Bronchial epithelial cell (primary cell): ENCODE measurements around the gene MARCHF3. TPM values are rescaled to one million over a fixed set of nuclear protein-coding genes. Genes with fewer than 3 reads are reported as not detected.

Source experiments
- DNase-seq: peaks from one replicate; pipeline ENCODE4 v3.0.0-alpha.2; 2010; ENCODE audit warnings: low read depth
- FAIRE-seq: peaks from 2 replicates; lab custom pipeline; 2011; peaks lifted over from hg19 to GRCh38; lab: Jason Lieb, UNC
- H3K27me3 ChIP-seq: 2 replicates; pipeline ENCODE4 v1.5.1; 2011; ENCODE audit warnings: low read length; ENCODE audit not compliant: control insufficient read depth, insufficient read depth
- H3K36me3 ChIP-seq: 2 replicates; pipeline ENCODE4 v1.5.1; 2011; ENCODE audit warnings: low read length; ENCODE audit not compliant: control insufficient read depth, insufficient read depth
- H3K4me3 ChIP-seq: 2 replicates; pipeline ENCODE4 v1.5.1; 2011; ENCODE audit warnings: mild to moderate bottlenecking, low read depth, low read length, control low read depth
- total RNA-seq: library from RNA; depleted of rRNA; stranded (reverse); fragments of >200 nt; gene quantifications from 2 replicates; pipeline ENCODE4 v1.2.1, GENCODE V29; 2014
- TF ChIP-seq, protein P1 (sequence below): IDR thresholded peaks from 2 replicates; pipeline ENCODE4 v1.5.1; 2011; ENCODE audit warnings: mild to moderate bottlenecking, moderate library complexity, low read length, control low read depth, inconsistent platforms; ENCODE audit not compliant: insufficient read depth, severe bottlenecking

The MARCHF3 gene
- total RNA-seq, 1 donor from 2014 or later: 1.6 TPM

DNA sequence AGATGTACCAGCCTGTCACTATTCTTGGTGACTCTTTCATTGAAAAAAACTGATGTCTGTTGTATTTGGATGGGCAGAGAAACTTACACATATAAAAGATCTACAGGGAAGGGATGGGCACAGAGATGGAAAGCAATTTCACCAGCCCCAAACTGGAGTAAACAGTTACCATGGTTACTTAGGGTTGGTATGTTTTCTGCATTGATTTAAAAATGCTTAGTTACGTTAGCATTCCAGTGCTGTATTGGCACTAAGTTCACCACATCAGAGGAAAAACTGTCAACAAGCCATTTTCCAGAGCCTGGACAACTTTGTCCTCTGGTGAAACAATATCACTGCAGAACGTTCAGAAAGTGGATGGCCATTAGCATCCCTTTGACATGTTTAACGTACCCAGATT is 28.0 kb downstream of the MARCHF3 start:
- Histone ChIP-seq H3K4me3 (no peak overlapping the region), H3K36me3 (no peaks in the 10 kb centered on the region), H3K27me3 (no peaks in the 10 kb centered on the region)
- FAIRE-seq (no peak), DNase-seq (no peak)
- TF ChIP-seq, protein P1, sequence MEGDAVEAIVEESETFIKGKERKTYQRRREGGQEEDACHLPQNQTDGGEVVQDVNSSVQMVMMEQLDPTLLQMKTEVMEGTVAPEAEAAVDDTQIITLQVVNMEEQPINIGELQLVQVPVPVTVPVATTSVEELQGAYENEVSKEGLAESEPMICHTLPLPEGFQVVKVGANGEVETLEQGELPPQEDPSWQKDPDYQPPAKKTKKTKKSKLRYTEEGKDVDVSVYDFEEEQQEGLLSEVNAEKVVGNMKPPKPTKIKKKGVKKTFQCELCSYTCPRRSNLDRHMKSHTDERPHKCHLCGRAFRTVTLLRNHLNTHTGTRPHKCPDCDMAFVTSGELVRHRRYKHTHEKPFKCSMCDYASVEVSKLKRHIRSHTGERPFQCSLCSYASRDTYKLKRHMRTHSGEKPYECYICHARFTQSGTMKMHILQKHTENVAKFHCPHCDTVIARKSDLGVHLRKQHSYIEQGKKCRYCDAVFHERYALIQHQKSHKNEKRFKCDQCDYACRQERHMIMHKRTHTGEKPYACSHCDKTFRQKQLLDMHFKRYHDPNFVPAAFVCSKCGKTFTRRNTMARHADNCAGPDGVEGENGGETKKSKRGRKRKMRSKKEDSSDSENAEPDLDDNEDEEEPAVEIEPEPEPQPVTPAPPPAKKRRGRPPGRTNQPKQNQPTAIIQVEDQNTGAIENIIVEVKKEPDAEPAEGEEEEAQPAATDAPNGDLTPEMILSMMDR: no peak

DNA sequence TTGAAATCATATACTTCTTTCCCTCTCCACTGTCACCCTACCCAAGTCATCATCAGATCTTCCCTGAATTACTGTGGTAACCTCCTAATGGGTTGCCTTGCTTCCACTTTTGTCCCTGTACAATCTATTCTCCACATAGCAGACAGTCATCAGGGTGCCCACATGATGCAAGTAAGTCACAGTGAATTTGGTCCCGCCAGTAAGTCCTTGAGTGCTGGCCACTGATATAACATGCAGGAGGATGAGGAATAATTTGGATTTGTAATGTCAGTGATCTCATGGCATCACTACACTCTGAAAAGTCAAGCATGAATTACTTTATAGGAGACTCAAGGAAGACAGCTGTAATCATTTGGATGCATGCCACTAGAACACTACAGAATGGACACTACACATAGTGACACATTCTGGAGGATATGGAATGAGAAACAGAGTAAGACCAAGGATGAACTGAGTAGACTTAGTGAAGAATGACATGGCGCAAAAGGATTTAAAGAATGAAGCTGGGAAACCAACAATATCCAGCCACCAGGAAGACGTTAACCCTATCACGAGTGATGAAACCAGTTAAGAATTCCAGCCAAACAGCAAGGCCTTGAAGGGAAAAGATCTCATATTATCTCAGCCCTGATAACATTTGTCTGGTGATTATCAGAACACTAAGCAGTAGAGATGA is 28.6 kb downstream of the MARCHF3 start:
- no peak overlapping the region for H3K4me3 ChIP-seq
- TF ChIP-seq, protein P1: no peak
- DNase-seq (no peak), FAIRE-seq (no peak)
- no peaks in the 10 kb centered on the region for H3K36me3 ChIP-seq
- peaks cover 2% of the 10 kb centered on the region for H3K27me3 ChIP-seq

DNA sequence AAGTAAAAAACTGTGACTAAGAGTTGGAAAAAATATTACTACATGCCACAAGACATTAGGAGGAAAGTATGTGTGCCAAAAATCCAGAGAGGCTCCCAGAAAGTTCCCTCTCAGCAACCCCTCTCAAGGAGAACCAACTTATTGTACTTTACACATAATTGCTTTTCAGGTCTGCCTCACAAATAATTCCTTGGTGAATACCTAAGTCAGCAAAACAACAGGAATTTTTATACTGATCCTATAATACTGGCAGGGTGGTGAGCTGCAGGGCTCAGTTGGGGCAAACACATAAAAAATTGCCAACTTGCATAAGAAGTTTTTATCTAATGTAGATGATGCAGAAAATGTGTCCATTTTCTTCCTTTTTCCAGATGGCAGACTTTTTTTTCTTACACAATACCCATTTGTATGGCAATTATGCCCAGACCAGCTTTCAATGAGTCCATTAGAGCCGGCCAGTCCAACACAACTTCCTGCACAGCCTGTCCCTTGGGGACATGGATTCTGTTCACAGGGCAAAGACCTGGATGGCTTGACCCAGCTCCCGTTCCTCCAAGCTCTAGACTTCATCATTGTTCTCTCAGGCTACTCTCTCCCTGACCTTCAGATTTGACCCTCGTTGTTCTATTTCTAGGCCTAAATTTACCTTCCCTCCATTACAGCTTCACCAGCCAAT is 31.3 kb downstream of the MARCHF3 start:
- no peak for FAIRE-seq
- Histone ChIP-seq H3K4me3 (no peak overlapping the region), H3K27me3 (peaks cover 2% of the 10 kb centered on the region), H3K36me3 (no peaks in the 10 kb centered on the region)
- no peak for DNase-seq
- TF ChIP-seq, protein P1: no peak

DNA sequence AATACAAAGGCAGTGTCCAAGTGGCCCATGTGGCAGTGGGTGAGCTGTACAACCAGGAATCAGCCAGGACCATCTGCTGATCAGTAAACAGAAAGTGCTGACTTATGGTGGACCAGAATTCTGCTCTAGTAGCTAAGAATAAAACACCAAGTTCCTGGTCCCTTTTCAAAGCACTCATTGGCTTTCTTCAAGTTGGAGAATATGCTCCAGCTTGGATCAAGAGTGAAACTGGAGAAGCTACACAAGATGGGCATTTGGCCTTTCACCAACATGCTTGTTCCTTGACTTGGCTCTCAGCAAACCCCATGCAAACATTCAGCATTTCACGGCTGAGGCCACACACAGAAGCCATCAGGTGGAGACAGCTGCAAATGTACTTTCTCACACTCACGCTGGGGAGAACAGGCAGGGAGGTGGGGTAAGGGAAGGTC is 32.1 kb downstream of the MARCHF3 start:
- TF ChIP-seq, protein P1: no peak
- DNase-seq: no peak
- H3K4me3 ChIP-seq: no peak overlapping the region
- H3K27me3 ChIP-seq: peaks cover 2% of the 10 kb centered on the region
- H3K36me3 ChIP-seq: no peaks in the 10 kb centered on the region
- FAIRE-seq: no peak

DNA sequence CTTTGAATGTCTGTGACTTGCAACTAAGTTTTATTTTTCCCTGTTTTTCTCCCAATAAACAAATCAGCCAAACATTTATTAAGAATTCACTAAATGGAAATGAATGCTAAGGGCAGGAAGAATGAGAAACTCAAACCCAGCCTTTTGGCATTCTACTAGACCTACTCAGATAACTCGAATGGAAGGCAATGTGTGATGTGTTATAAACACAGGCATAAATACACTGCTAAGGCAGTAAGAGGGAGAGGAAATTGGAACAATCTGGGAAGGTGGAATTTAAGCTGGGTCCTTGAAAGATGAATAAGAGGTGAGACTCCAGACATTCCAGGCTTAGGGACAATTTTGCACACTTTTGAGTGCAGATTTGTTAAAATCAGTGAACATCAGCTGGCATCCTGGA is 34.7 kb downstream of the MARCHF3 start:
- no peaks in the 10 kb centered on the region for H3K36me3 ChIP-seq
- peaks cover 2% of the 10 kb centered on the region for H3K27me3 ChIP-seq
- DNase-seq (no peak), FAIRE-seq (no peak)
- TF ChIP-seq, protein P1: no peak
- no peak overlapping the region for H3K4me3 ChIP-seq
